GM12865 (cell line): ENCODE data around the gene RTN4RL2.

Source experiments
- DNase-seq: peaks from one replicate; pipeline ENCODE4 v3.0.0; 2010; ENCODE audit warnings: low read depth
- H3K4me3 ChIP-seq: 2 replicates; pipeline ENCODE4 v1.5.1; 2011; ENCODE audit warnings: mild to moderate bottlenecking, low read depth, low read length, control low read depth
- TF ChIP-seq, protein P1 (sequence below): IDR thresholded peaks from 2 replicates; pipeline ENCODE4 v1.5.1; 2011; ENCODE audit warnings: low read length, control low read depth, low read depth, inconsistent platforms; ENCODE audit not compliant: insufficient read depth; ENCODE audit errors: missing control alignments

Gene RTN4RL2

DNA sequence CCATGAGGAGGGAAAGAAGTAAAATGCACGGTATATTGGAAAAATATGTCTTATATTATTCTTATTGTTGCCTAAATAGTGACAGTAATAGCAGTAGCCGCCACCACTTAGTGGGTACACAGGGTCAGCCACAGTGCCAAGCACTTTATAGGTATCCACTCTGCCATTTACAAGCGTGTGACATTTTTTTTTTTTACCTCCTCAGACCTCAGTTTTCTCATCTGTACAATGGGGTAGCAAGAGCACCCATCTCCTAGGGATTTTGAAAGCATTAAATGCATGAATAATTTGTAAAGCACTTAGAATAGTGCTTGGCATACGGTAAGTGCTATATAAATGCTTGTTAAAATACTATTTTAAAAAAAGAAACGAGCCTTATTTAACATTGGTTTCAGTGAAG is 8.9 kb downstream of the RTN4RL2 start:
- TF ChIP-seq, protein P1, sequence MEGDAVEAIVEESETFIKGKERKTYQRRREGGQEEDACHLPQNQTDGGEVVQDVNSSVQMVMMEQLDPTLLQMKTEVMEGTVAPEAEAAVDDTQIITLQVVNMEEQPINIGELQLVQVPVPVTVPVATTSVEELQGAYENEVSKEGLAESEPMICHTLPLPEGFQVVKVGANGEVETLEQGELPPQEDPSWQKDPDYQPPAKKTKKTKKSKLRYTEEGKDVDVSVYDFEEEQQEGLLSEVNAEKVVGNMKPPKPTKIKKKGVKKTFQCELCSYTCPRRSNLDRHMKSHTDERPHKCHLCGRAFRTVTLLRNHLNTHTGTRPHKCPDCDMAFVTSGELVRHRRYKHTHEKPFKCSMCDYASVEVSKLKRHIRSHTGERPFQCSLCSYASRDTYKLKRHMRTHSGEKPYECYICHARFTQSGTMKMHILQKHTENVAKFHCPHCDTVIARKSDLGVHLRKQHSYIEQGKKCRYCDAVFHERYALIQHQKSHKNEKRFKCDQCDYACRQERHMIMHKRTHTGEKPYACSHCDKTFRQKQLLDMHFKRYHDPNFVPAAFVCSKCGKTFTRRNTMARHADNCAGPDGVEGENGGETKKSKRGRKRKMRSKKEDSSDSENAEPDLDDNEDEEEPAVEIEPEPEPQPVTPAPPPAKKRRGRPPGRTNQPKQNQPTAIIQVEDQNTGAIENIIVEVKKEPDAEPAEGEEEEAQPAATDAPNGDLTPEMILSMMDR, result no peak
- H3K4me3 ChIP-seq, result no peak overlapping the region
- no peak for DNase-seq

DNA sequence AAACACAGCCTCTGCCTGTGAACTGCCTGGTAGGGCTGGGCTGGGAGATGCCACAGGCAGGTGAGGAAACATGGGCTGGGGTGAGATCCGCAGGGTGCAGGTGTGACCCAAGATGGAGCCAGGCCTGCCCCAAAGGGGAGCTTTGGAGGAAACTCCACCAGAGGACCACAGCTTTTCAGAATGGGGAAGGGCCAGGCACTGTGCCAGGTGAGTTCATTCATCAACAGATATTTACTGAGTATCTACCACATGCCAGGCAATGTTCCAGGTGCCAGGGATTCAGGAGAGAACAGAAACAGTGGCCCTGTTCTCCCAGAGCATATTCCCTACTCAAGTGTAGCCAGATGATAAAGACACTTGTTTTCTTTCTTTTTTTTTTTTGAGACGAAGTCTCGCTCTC is 11.2 kb downstream of the RTN4RL2 start:
- TF ChIP-seq, protein P1, result no peak
- no peak overlapping the region for H3K4me3 ChIP-seq
- no peak for DNase-seq

DNA sequence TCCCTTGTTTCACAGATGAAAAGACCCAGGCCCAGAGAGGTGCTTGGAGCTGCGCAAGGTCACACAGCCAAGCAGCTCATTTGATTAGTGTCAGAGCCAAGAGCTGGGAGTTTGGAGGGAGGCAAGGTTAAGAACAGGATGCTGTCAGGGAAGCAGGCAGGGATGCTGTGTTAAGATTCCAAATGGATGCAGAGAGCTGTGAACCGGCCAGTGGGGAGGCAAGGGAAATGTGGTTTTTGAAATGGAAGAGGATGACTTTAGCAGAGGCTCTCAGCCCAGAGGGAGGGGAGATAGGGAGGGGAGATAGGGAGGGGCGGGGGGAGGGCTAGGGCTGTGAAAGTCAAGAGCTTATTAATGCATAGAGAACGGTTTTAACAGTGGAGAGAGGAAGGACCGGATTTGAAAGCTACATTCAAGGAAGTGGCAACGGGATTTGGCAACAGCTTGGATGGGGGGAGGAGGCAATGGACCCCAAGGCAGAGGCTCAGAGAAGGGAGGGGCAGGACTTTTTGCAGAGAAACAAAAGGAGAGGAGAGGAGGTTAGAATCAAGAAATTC is 13.0 kb downstream of the RTN4RL2 start:
- no peak for DNase-seq
- TF ChIP-seq, protein P1, result no peak
- H3K4me3 ChIP-seq, result no peak overlapping the region

DNA sequence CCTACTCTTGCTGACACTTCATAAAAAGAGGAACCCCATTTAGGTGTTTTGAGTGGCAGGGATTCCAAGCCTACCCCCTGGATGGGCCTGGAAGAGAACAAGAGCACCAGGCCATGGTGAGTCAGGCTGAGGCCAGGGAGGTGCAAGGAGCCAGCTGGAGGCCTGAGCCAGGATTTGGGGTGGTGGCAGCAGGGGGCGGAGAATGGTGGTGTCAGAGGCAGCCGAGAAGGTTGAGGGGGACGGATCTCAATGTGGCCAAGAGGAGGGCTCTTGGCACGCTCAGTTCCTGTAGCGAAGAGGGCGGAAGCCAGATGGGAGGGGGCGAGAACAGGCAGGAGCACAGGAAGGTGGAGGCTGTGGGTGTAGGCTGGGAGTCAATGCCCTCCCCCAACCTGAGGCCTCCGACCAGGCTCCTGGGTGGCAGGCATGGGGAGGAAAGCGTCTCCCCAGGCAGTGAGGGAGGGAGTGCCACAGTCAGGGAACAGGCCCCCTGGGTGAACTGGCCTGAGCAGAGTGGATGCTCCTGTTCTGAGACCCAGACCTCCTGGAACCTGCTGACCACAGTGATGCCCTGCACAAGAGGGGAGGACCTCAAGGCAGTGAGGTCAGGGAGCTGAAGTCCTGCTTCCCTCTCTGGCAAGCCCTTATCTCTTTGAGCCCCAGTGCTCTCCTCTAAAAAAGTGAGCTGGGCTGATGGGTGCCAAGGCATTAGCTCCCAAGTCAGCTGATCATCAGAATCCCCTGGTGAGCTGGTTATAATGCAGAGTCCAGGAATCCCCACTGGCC is 13.9 kb downstream of the RTN4RL2 start:
- no peak for DNase-seq
- TF ChIP-seq, protein P1, result no peak

DNA sequence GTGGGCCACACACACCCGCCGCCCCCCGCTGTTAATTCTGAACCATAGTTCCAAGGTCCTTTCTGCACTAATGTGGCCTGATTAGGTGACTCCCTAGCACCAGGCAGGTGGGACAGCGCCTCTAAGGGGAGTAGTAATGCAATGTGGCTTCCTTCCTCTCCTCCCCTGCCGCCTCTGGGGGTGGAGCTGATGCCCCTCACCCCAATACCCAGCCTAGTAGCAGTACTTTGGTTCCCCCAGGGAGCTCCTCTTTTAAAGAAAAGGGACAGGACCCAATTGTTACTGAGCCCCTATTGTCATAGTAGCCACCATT is 14.4 kb downstream of the RTN4RL2 start:
- DNase-seq, result no peak
- H3K4me3 ChIP-seq, result no peak overlapping the region
- TF ChIP-seq, protein P1, result no peak

More for the DNA sequence above, 13.9 kb downstream of the RTN4RL2 start:
- H3K4me3 ChIP-seq, result no peak overlapping the region

DNA sequence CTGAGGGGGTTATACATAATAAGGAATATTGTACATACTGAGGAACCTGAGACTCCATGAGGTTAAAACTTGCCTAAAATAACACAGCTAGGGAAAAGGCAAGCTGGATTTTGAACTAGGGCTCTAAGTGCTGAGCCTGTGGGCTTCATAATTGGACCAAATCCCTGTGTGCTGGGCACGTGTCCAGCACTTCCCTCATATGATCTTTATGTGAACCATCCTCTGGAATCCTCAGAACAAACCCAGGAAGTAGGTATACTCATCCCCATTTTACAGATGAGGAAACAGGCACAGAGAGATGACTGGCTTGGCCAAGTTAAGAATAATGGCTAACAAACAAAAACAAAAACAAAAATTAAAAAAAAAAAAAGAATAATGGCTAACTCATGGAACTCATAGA is 14.9 kb downstream of the RTN4RL2 start:
- H3K4me3 ChIP-seq, result peak overlapping the region; percentile 76
- TF ChIP-seq, protein P1, result no peak

DNA sequence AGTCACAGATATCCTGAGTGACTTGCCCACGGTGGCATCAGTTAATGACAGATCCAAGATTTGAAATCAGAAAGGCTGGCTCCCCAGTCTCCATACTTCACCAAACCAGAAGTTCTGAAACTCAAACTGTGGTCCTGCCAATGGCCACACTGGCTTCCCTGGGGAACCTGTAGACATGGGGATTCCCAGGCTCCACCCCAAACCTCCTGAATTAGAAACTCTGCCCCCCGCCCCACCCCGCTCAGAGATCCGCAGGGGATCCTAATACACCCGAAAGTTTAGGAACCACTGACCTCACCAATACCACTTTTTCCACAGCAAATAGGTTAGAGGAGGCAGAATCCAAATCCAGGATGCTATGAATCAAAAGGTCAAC is 15.3 kb downstream of the RTN4RL2 start:
- H3K4me3 ChIP-seq, result peak overlapping the region; percentile 76
- DNase-seq, result peak; percentile 73
- TF ChIP-seq, protein P1, result no peak

More for the DNA sequence above, 14.9 kb downstream of the RTN4RL2 start:
- DNase-seq, result no peak
